ENCODE data around the gene FOSB. TPM values are rescaled to one million over a fixed set of nuclear protein-coding genes. Genes with fewer than 3 reads are reported as not detected.

Gene FOSB
- total RNA-seq, 1 donor from 2014 or later: 20.6 TPM

GRCh38 chr19:45442778-45443461, 24.9 kb upstream of the FOSB start:
- Histone ChIP-seq H3K36me3 (no peaks in the 10 kb centered on the region), H3K4me1 (peaks cover 48% of the 10 kb centered on the region), H3K27ac (peak overlapping the region; percentile 99), H3K27me3 (no peaks in the 10 kb centered on the region), H3K9me3 (no peaks in the 10 kb centered on the region), H3K4me3 (peak overlapping the region; percentile 49 to 65)
- DNase-seq (ENCODE audit: extremely low spot score in 2 of 2): no peak
- intact Hi-C loops (cut with DNase I): no loop called here
- no peak for TF ChIP-seq POLR2A (IDR thresholded peaks at IDR 0.05)
- no peak for TF ChIP-seq CTCF (IDR thresholded peaks at IDR 0.05)
- no peak for TF ChIP-seq POLR2AphosphoS5 (IDR thresholded peaks at IDR 0.05; ENCODE audit: insufficient read depth in 1 of 2, low read depth in 1 of 2)

GRCh38 chr19:45443462-45444317, 24.1 kb upstream of the FOSB start:
- Histone ChIP-seq H3K4me1 (peaks cover 55% of the 10 kb centered on the region), H3K9me3 (no peaks in the 10 kb centered on the region), H3K36me3 (no peaks in the 10 kb centered on the region), H3K27me3 (no peaks in the 10 kb centered on the region), H3K4me3 (peak overlapping the region; percentile 49 to 65), H3K27ac (peak overlapping the region; percentile 99)
- intact Hi-C loops (cut with DNase I): no loop called here
- DNase-seq (ENCODE audit: extremely low spot score in 2 of 2): peak in 1 of 2 donors; percentile 98
- TF ChIP-seq POLR2A (IDR thresholded peaks at IDR 0.05) (peak in 1 of 2 donors; percentile 58), CTCF (IDR thresholded peaks at IDR 0.05) (no peak), POLR2AphosphoS5 (IDR thresholded peaks at IDR 0.05; ENCODE audit: insufficient read depth in 1 of 2, low read depth in 1 of 2) (peak; percentile 93 to 96)

- peak overlapping the region; percentile 99 for H3K27ac ChIP-seq
- H3K4me1 ChIP-seq: peaks cover 63% of the 10 kb centered on the region
- no peak for DNase-seq (ENCODE audit: extremely low spot score in 2 of 2)
- intact Hi-C loops (cut with DNase I): no loop called here
- H3K27me3 ChIP-seq: no peaks in the 10 kb centered on the region
- peak overlapping the region; percentile 49 to 65 for H3K4me3 ChIP-seq
- peak in 1 of 3 experiments; percentile 6 for TF ChIP-seq CTCF (IDR thresholded peaks at IDR 0.05)
- TF ChIP-seq POLR2A (IDR thresholded peaks at IDR 0.05): no peak
- peak; percentile 47 to 71 for TF ChIP-seq POLR2AphosphoS5 (IDR thresholded peaks at IDR 0.05; ENCODE audit: insufficient read depth in 1 of 2, low read depth in 1 of 2)
- no peaks in the 10 kb centered on the region for H3K9me3 ChIP-seq
- no peaks in the 10 kb centered on the region for H3K36me3 ChIP-seq
These were observed 23.3 kb upstream of the FOSB start for GRCh38 chr19:45444318-45445041.

- Histone ChIP-seq H3K27me3 (no peaks in the 10 kb centered on the region), H3K4me3 (no peak overlapping the region), H3K27ac (peak overlapping the region; percentile 99), H3K36me3 (no peaks in the 10 kb centered on the region), H3K9me3 (no peaks in the 10 kb centered on the region), H3K4me1 (peaks cover 66% of the 10 kb centered on the region)
- DNase-seq (ENCODE audit: extremely low spot score in 2 of 2): no peak
- intact Hi-C loops (cut with DNase I): no loop called here
- TF ChIP-seq POLR2AphosphoS5 (IDR thresholded peaks at IDR 0.05; ENCODE audit: insufficient read depth in 1 of 2, low read depth in 1 of 2): no peak
- no peak for TF ChIP-seq CTCF (IDR thresholded peaks at IDR 0.05)
- no peak for TF ChIP-seq POLR2A (IDR thresholded peaks at IDR 0.05)
These were observed 22.7 kb upstream of the FOSB start for GRCh38 chr19:45445139-45445538.
